ENCODE measurements around the gene NCSTN. TPM values are rescaled to one million over a fixed set of nuclear protein-coding genes. Genes with fewer than 3 reads are reported as not detected.

The NCSTN gene
- total and polyA plus RNA-seq, 4 experiments from 2014 or later: 62.2 to 93.1 (median 68.0) TPM

- Histone ChIP-seq H3K36me3 (ENCODE audit: insufficient read depth, low read length) (peaks cover 10% of the 10 kb centered on the region), H3K4me3 (ENCODE audit: low read length in 2 of 2) (no peak overlapping the region), H3K4me1 (ENCODE audit: insufficient read depth, low read length) (no peaks in the 10 kb centered on the region), H3K27ac (ENCODE audit: low read depth, low read length) (no peak overlapping the region), H3K9me3 (ENCODE audit: control insufficient read depth in 1 of 2, low read length in 2 of 2) (no peaks in the 10 kb centered on the region), H3K27me3 (ENCODE audit: insufficient read depth, low read length) (no peaks in the 10 kb centered on the region)
- Mint-ChIP-seq H3K36me3 (peaks cover 13 to 15% of the 10 kb centered on the region in 2 donors), H3K27ac (peak overlapping the region in 6 of 7 donors; percentile 36 to 90 (median 66)), H3K9me3 (peaks cover 0 to 1% (median 0%) of the 10 kb centered on the region in 8 donors), H3K27me3 (no peaks in the 10 kb centered on the region), H3K4me1 (peaks cover 0 to 5% (median 4%) of the 10 kb centered on the region in 4 donors), H3K4me3 (no peak overlapping the region)
- DNase-seq: no peak
- ChIA-PET POLR2A (ENCODE audit: partially characterized antibody) (no interaction called here), CTCF (ENCODE audit: partially characterized antibody) (interaction anchor here (1.3 kb wide), 1 partner anchor 11 kb away, joined by 3 read pairs; no protein-coding TSS in a partner anchor)
- intact Hi-C loops (cut with micrococcal nuclease): no loop called here
Measured at GRCh38 chr1:160363951-160364735, 21.0 kb downstream of the NCSTN start.

GRCh38 chr1:160365325-160365724, 22.1 kb downstream of the NCSTN start:
- no peaks in the 10 kb centered on the region for H3K27me3 Mint-ChIP-seq
- peaks cover 0 to 5% (median 4%) of the 10 kb centered on the region in 4 donors for H3K4me1 Mint-ChIP-seq
- H3K36me3 ChIP-seq (ENCODE audit: insufficient read depth, low read length): peaks cover 3% of the 10 kb centered on the region
- H3K4me3 Mint-ChIP-seq: no peak overlapping the region
- H3K4me3 ChIP-seq (ENCODE audit: low read length in 2 of 2): no peak overlapping the region
- no peaks in the 10 kb centered on the region for H3K4me1 ChIP-seq (ENCODE audit: insufficient read depth, low read length)
- CTCF ChIA-PET (ENCODE audit: partially characterized antibody): interaction anchor here (3.3 kb wide), 1 partner anchor 11 kb away, joined by 16 read pairs; no protein-coding TSS in a partner anchor
- H3K36me3 Mint-ChIP-seq: peaks cover 8 to 9% of the 10 kb centered on the region in 2 donors
- peaks cover 0 to 1% (median 0%) of the 10 kb centered on the region in 8 donors for H3K9me3 Mint-ChIP-seq
- H3K27ac Mint-ChIP-seq: peak overlapping the region in 1 of 7 donors; percentile 62
- DNase-seq: no peak
- intact Hi-C loops (cut with micrococcal nuclease): no loop called here
- no peaks in the 10 kb centered on the region for H3K27me3 ChIP-seq (ENCODE audit: insufficient read depth, low read length)
- no peaks in the 10 kb centered on the region for H3K9me3 ChIP-seq (ENCODE audit: control insufficient read depth in 1 of 2, low read length in 2 of 2)
- H3K27ac ChIP-seq (ENCODE audit: low read depth, low read length): no peak overlapping the region
- POLR2A ChIA-PET (ENCODE audit: partially characterized antibody): interaction anchor here (1.1 kb wide), 1 partner anchor 22 kb away, joined by 3 read pairs; no protein-coding TSS in a partner anchor

- Mint-ChIP-seq H3K4me1 (peaks cover 0 to 5% (median 4%) of the 10 kb centered on the region in 4 donors), H3K4me3 (no peak within 1 kb of the TSS), H3K36me3 (no peaks in the 10 kb centered on the region), H3K27ac (peak within 1 kb of the TSS in 4 of 7 donors; percentile 55 to 81 (median 78)), H3K27me3 (no peaks in the 10 kb centered on the region), H3K9me3 (peaks cover 0 to 1% (median 0%) of the 10 kb centered on the region in 8 donors)
- intact Hi-C loops (cut with micrococcal nuclease): no loop called here
- H3K27ac ChIP-seq (ENCODE audit: low read depth, low read length): no peak within 1 kb of the TSS
- ChIA-PET CTCF (ENCODE audit: partially characterized antibody) (interaction anchor here (3.3 kb wide), 1 partner anchor 9 kb away, joined by 16 read pairs; no protein-coding TSS in a partner anchor), POLR2A (ENCODE audit: partially characterized antibody) (no interaction called here)
- no peak within 1 kb of the TSS for H3K4me3 ChIP-seq (ENCODE audit: low read length in 2 of 2)
- DNase-seq: no peak
- no peaks in the 10 kb centered on the region for H3K9me3 ChIP-seq (ENCODE audit: control insufficient read depth in 1 of 2, low read length in 2 of 2)
- no peaks in the 10 kb centered on the region for H3K27me3 ChIP-seq (ENCODE audit: insufficient read depth, low read length)
- no peaks in the 10 kb centered on the region for H3K36me3 ChIP-seq (ENCODE audit: insufficient read depth, low read length)
- no peaks in the 10 kb centered on the region for H3K4me1 ChIP-seq (ENCODE audit: insufficient read depth, low read length)
Measured at GRCh38 chr1:160366731-160367515, 23.7 kb downstream of the NCSTN start, which contains the start of gene NHLH1. TSS of gene NHLH1 (plus strand) at chr1:160367071. CDS start at chr1:160370732, 3,661 bp downstream.

- Mint-ChIP-seq H3K36me3 (no peaks in the 10 kb centered on the region), H3K27me3 (no peaks in the 10 kb centered on the region), H3K9me3 (peaks cover 0 to 1% (median 0%) of the 10 kb centered on the region in 8 donors), H3K27ac (no peak overlapping the region), H3K4me3 (no peak overlapping the region), H3K4me1 (peaks cover 0 to 5% (median 4%) of the 10 kb centered on the region in 4 donors)
- POLR2A ChIA-PET (ENCODE audit: partially characterized antibody): no interaction called here
- Histone ChIP-seq H3K9me3 (ENCODE audit: control insufficient read depth in 1 of 2, low read length in 2 of 2) (no peaks in the 10 kb centered on the region), H3K27me3 (ENCODE audit: insufficient read depth, low read length) (no peaks in the 10 kb centered on the region), H3K27ac (ENCODE audit: low read depth, low read length) (no peak overlapping the region), H3K4me3 (ENCODE audit: low read length in 2 of 2) (no peak overlapping the region), H3K36me3 (ENCODE audit: insufficient read depth, low read length) (no peaks in the 10 kb centered on the region), H3K4me1 (ENCODE audit: insufficient read depth, low read length) (no peaks in the 10 kb centered on the region)
- intact Hi-C loops (cut with micrococcal nuclease): no loop called here
- DNase-seq: no peak
- CTCF ChIA-PET (ENCODE audit: partially characterized antibody): interaction anchor here (1.0 to 3.3 kb wide), 3 partner anchors 9 to 76 kb away, joined by 4 to 16 read pairs (median 4); no protein-coding TSS in a partner anchor
Measured at GRCh38 chr1:160367516-160367900, 24.3 kb downstream of the NCSTN start.

GRCh38 chr1:160367934-160368923, 25.0 kb downstream of the NCSTN start:
- no peak overlapping the region for H3K27ac ChIP-seq (ENCODE audit: low read depth, low read length)

GRCh38 chr1:160369087-160369486, 25.9 kb downstream of the NCSTN start:
- DNase-seq: no peak
- Mint-ChIP-seq H3K4me3 (no peak overlapping the region), H3K4me1 (peaks cover 0 to 4% (median 2%) of the 10 kb centered on the region in 4 donors), H3K27me3 (no peaks in the 10 kb centered on the region), H3K36me3 (no peaks in the 10 kb centered on the region), H3K27ac (no peak overlapping the region), H3K9me3 (peaks cover 0 to 1% (median 0%) of the 10 kb centered on the region in 8 donors)
- intact Hi-C loops (cut with micrococcal nuclease): no loop called here
- POLR2A ChIA-PET (ENCODE audit: partially characterized antibody): no interaction called here
- Histone ChIP-seq H3K27me3 (ENCODE audit: insufficient read depth, low read length) (no peaks in the 10 kb centered on the region), H3K4me3 (ENCODE audit: low read length in 2 of 2) (no peak overlapping the region), H3K36me3 (ENCODE audit: insufficient read depth, low read length) (no peaks in the 10 kb centered on the region), H3K27ac (ENCODE audit: low read depth, low read length) (no peak overlapping the region), H3K4me1 (ENCODE audit: insufficient read depth, low read length) (no peaks in the 10 kb centered on the region), H3K9me3 (ENCODE audit: control insufficient read depth in 1 of 2, low read length in 2 of 2) (no peaks in the 10 kb centered on the region)
- CTCF ChIA-PET (ENCODE audit: partially characterized antibody): interaction anchor here (0.8 to 1.8 kb wide), 2 partner anchors 8 to 10 kb away, joined by 3 to 4 read pairs; no protein-coding TSS in a partner anchor

More at GRCh38 chr1:160367934-160368923, 25.0 kb downstream of the NCSTN start:
- CTCF ChIA-PET (ENCODE audit: partially characterized antibody): interaction anchor here (0.8 to 3.3 kb wide), 4 partner anchors 8 to 77 kb away, joined by 3 to 16 read pairs (median 4); no protein-coding TSS in a partner anchor
- Histone ChIP-seq H3K27me3 (ENCODE audit: insufficient read depth, low read length) (no peaks in the 10 kb centered on the region), H3K4me3 (ENCODE audit: low read length in 2 of 2) (no peak overlapping the region), H3K4me1 (ENCODE audit: insufficient read depth, low read length) (no peaks in the 10 kb centered on the region), H3K36me3 (ENCODE audit: insufficient read depth, low read length) (no peaks in the 10 kb centered on the region), H3K9me3 (ENCODE audit: control insufficient read depth in 1 of 2, low read length in 2 of 2) (no peaks in the 10 kb centered on the region)
- Mint-ChIP-seq H3K9me3 (peaks cover 0 to 1% (median 0%) of the 10 kb centered on the region in 8 donors), H3K4me3 (no peak overlapping the region), H3K27me3 (no peaks in the 10 kb centered on the region), H3K27ac (peak overlapping the region in 4 of 7 donors; percentile 36 to 81 (median 76)), H3K4me1 (peaks cover 0 to 5% (median 4%) of the 10 kb centered on the region in 4 donors), H3K36me3 (no peaks in the 10 kb centered on the region)
- no peak for DNase-seq
- POLR2A ChIA-PET (ENCODE audit: partially characterized antibody): no interaction called here
- intact Hi-C loops (cut with micrococcal nuclease): no loop called here

Measured in CD4-positive, alpha-beta memory T cell (primary cell).